Kidney epithelial cell (primary cell): ENCODE measurements around the gene APOLD1. TPM values are rescaled to one million over a fixed set of nuclear protein-coding genes. Genes with fewer than 3 reads are reported as not detected.

Experiments
- DNase-seq: peaks from one replicate; pipeline ENCODE4 v3.0.0-alpha.2; 2010; ENCODE audit warnings: low read depth
- H3K27me3 ChIP-seq: 2 replicates; pipeline ENCODE4 v1.6.0; 2011; ENCODE audit warnings: low read length; ENCODE audit not compliant: control insufficient read depth, insufficient read depth
- H3K36me3 ChIP-seq: 2 replicates; pipeline ENCODE4 v1.5.1; 2011; ENCODE audit warnings: low read length; ENCODE audit not compliant: control insufficient read depth, insufficient read depth
- H3K4me3 ChIP-seq: 2 replicates; pipeline ENCODE4 v1.5.1; 2011; ENCODE audit warnings: low read depth, mild to moderate bottlenecking, control low read depth, low read length
- total RNA-seq: library from RNA; depleted of rRNA; stranded (reverse); fragments of >200 nt; gene quantifications from 2 replicates; pipeline ENCODE4 v1.2.3, GENCODE V29; 2015
- TF ChIP-seq, protein P1 (sequence below): IDR thresholded peaks from 2 replicates; pipeline ENCODE4 v1.5.1; 2011; ENCODE audit warnings: mild to moderate bottlenecking, moderate library complexity, low read length, control low read depth, inconsistent platforms; ENCODE audit not compliant: insufficient read depth, poor library complexity, severe bottlenecking

Gene APOLD1
- total RNA-seq, 1 donor from 2014 or later, result 1.4 TPM

DNA sequence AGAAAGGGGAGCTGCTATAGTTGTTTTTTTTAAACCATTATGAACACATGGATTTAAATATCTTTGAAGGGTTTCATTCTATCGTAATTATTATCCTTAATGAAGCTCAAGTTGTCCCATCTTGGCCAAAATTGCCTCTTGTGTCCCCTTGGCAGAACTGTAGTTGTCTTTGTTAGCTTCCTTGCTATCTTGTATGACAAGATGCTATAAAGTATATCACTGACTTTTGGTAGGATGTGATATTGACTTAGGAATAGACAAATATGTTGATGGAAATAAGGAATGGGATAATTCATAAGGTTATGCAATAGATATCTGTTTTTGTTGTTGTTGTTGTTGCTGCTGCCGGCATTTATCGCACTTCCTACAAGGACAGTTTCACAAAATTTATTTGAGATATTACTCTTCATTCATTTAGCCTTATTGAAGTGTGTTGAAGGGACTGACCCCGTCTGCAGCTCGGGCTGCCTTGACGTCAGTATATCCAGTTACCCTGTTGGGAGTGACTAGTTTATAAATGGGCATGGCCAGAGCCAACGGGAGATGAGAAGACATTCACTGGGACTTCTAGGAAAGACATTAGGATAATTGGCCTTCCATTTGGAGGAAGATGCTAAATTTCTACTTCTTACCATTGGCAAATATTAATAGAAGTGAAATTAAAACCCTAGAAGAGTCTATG, 26.1 kb upstream of the APOLD1 start:
- no peak overlapping the region for H3K4me3 ChIP-seq
- DNase-seq, result no peak
- H3K27me3 ChIP-seq, result no peaks in the 10 kb centered on the region
- H3K36me3 ChIP-seq, result no peaks in the 10 kb centered on the region
- TF ChIP-seq, protein P1, sequence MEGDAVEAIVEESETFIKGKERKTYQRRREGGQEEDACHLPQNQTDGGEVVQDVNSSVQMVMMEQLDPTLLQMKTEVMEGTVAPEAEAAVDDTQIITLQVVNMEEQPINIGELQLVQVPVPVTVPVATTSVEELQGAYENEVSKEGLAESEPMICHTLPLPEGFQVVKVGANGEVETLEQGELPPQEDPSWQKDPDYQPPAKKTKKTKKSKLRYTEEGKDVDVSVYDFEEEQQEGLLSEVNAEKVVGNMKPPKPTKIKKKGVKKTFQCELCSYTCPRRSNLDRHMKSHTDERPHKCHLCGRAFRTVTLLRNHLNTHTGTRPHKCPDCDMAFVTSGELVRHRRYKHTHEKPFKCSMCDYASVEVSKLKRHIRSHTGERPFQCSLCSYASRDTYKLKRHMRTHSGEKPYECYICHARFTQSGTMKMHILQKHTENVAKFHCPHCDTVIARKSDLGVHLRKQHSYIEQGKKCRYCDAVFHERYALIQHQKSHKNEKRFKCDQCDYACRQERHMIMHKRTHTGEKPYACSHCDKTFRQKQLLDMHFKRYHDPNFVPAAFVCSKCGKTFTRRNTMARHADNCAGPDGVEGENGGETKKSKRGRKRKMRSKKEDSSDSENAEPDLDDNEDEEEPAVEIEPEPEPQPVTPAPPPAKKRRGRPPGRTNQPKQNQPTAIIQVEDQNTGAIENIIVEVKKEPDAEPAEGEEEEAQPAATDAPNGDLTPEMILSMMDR, result no peak

DNA sequence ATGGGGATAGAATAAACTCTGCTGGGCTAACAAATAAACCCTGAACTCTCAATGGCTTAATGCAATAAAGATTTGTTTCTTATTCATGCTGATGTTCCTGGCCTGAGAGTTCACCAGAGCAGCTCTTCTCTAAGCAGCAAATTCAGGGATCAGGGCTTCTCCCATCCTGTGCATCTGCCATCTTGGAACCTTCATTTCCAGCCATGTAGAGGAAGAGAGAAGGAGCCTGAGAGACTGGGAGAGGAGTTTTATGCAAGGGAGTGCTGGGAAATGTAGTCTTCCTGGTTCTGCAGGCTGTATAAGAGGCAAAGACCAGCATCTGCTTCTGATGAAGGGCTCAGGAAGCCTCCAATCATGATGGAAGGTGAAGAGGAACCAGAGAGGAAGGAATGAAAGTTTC, 20.6 kb upstream of the APOLD1 start:
- Histone ChIP-seq H3K4me3 (no peak overlapping the region), H3K27me3 (no peaks in the 10 kb centered on the region), H3K36me3 (no peaks in the 10 kb centered on the region)
- DNase-seq, result no peak
- TF ChIP-seq, protein P1, result no peak

DNA sequence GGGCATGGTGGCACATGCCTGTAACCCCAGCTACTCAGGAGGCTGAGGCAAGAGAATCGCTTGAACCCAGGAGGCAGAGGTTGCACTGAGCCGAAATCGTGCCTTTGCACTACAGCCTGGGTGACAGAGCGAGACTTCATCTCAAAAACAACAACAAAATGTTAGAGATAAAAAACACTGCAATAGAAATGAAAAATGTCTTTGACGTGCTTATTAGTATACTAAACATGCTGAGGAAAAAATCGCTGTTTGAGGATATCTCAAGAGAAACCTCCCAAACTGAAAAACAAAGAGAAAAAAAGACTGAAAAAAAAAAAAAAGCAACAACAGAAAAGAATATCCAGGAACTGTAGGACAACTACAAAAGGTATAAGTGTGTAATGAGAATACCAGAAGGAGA, 15.2 kb upstream of the APOLD1 start:
- TF ChIP-seq, protein P1, result no peak
- no peaks in the 10 kb centered on the region for H3K27me3 ChIP-seq
- H3K36me3 ChIP-seq, result no peaks in the 10 kb centered on the region
- no peak for DNase-seq
- no peak overlapping the region for H3K4me3 ChIP-seq

DNA sequence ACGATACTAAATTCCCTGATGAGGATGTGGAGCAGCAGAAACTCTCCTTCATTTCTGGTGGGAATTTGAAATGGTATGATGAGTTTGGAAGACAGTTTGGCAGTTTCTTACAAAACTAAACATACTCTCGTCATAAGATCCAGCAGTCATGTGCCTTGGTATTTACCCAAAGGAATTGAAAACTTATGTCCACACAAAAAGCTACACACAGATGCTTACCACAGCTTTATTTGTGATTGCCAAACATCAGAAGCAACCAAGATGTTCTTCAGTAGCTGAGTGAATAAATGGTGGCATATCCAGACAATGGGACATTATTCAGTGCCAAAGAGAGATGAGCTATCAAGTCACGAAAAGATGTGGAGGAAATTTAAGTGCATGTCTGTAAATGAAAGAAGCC, 10.7 kb upstream of the APOLD1 start:
- DNase-seq, result no peak
- no peak overlapping the region for H3K4me3 ChIP-seq
- TF ChIP-seq, protein P1, result no peak
- no peaks in the 10 kb centered on the region for H3K36me3 ChIP-seq
- no peaks in the 10 kb centered on the region for H3K27me3 ChIP-seq

DNA sequence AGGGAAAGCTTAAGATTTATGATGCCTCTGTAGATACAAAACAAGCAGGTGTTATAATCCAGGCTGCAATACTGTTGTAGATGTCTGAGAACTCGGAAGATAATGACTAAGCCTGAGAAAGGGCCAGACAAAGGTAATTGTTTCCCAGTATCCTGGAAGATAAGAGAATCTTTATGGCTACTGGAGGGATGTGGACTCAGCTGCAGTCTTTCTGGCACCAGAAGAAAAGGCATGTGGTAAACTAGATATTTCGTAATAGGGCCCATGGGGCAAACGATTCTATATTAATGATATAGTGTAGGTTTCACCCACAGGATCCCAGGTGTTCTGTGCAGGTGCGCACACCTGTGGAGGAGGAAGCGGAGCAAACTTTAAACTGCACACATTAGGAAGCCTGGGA, 9.2 kb upstream of the APOLD1 start:
- TF ChIP-seq, protein P1, result no peak
- H3K36me3 ChIP-seq, result no peaks in the 10 kb centered on the region
- no peak overlapping the region for H3K4me3 ChIP-seq
- peak; percentile 10 for DNase-seq
- H3K27me3 ChIP-seq, result no peaks in the 10 kb centered on the region

DNA sequence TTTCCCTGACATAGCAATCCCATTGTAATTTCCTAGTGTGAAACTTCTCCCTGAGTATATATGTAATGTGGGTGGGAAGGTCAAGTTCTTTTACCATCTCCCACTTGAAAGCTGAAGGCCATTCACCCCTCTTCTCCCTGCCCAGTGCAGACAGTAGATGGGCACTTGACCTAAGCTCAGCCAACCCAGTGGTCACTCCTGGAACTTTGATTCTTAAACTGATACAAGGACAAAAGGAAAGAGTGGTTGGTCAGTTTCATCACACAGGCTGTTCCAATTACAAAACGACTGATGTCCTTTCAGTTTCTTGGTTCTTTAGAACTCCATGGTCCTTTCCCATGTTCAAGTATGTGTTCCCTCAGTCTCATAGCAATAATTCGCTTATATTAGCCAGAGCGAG, 8.4 kb upstream of the APOLD1 start:
- TF ChIP-seq, protein P1, result no peak
- Histone ChIP-seq H3K27me3 (no peaks in the 10 kb centered on the region), H3K36me3 (no peaks in the 10 kb centered on the region), H3K4me3 (no peak overlapping the region)
- no peak for DNase-seq
